GM18505 (cell line): Measurements from ENCODE around the gene BRAP.
"Not testable (repeated sequence)": the region's sequence is repeated elsewhere in the genome, so short reads cannot be mapped to it uniquely, and the experiment has no call there.

Experiments used
- ATAC-seq: cut with Tn5 transposase; IDR thresholded peaks from one replicate; pipeline ENCODE4 v1.9.1; 2021; ENCODE audit not compliant: unreplicated experiment
- POLR2A ChIP-seq: IDR thresholded peaks from 4 replicates; pipeline ENCODE4 v1.6.1; 2011; ENCODE audit warnings: borderline replicate concordance; ENCODE audit not compliant: insufficient read depth, insufficient read length; ENCODE audit errors: extremely low read depth

Gene BRAP

GRCh38 chr12:111655356-111655755, 30.4 kb downstream of the BRAP start:
- no peak for TF ChIP-seq POLR2A
- no peak for ATAC-seq

GRCh38 chr12:111653596-111653995, 32.2 kb downstream of the BRAP start:
- no peak for TF ChIP-seq POLR2A
- no peak for ATAC-seq

GRCh38 chr12:111652530-111652929, 33.2 kb downstream of the BRAP start:
- ATAC-seq, result not testable (repeated sequence)

- ATAC-seq, result no peak
- no peak for TF ChIP-seq POLR2A
Observed at GRCh38 chr12:111650912-111651311, 34.8 kb downstream of the BRAP start.

- no peak for TF ChIP-seq POLR2A
- ATAC-seq, result no peak
Observed at GRCh38 chr12:111645433-111645832, 40.3 kb downstream of the BRAP start.

GRCh38 chr12:111643427-111643826, 42.3 kb downstream of the BRAP start:
- no peak for TF ChIP-seq POLR2A
- ATAC-seq, result no peak

- TF ChIP-seq POLR2A, result no peak
- ATAC-seq, result no peak
Observed at GRCh38 chr12:111642681-111643426, 42.9 kb downstream of the BRAP start.

GRCh38 chr12:111640506-111640905, 45.2 kb downstream of the BRAP start:
- TF ChIP-seq POLR2A, result no peak
- ATAC-seq, result no peak

- TF ChIP-seq POLR2A, result no peak
- no peak for ATAC-seq
Observed at GRCh38 chr12:111638556-111638955, 47.2 kb downstream of the BRAP start.

GRCh38 chr12:111636209-111636945, 49.4 kb downstream of the BRAP start:
- no peak for TF ChIP-seq POLR2A
- ATAC-seq, result no peak

GRCh38 chr12:111635524-111635923, 50.2 kb downstream of the BRAP start:
- TF ChIP-seq POLR2A, result no peak
- ATAC-seq, result no peak

GRCh38 chr12:111628505-111629260, 57.1 kb downstream of the BRAP start:
- no peak for TF ChIP-seq POLR2A
- no peak for ATAC-seq

GRCh38 chr12:111626230-111626629, 59.5 kb downstream of the BRAP start:
- ATAC-seq, result no peak
- no peak for TF ChIP-seq POLR2A

- ATAC-seq, result no peak
- TF ChIP-seq POLR2A, result no peak
Observed at GRCh38 chr12:111624540-111624939, 61.2 kb downstream of the BRAP start.

- ATAC-seq, result not testable (repeated sequence)
Observed at GRCh38 chr12:111617841-111618240, 67.9 kb downstream of the BRAP start.
